ENCODE measurements around the gene SLC37A3.
A peak's percentile ranks its signal among the peaks of the same experiment; 100 is the strongest.
"Not testable (repeated sequence)": the region's sequence is repeated elsewhere in the genome, so short reads cannot be mapped to it uniquely, and the experiment has no call there.

The SLC37A3 gene

DNA sequence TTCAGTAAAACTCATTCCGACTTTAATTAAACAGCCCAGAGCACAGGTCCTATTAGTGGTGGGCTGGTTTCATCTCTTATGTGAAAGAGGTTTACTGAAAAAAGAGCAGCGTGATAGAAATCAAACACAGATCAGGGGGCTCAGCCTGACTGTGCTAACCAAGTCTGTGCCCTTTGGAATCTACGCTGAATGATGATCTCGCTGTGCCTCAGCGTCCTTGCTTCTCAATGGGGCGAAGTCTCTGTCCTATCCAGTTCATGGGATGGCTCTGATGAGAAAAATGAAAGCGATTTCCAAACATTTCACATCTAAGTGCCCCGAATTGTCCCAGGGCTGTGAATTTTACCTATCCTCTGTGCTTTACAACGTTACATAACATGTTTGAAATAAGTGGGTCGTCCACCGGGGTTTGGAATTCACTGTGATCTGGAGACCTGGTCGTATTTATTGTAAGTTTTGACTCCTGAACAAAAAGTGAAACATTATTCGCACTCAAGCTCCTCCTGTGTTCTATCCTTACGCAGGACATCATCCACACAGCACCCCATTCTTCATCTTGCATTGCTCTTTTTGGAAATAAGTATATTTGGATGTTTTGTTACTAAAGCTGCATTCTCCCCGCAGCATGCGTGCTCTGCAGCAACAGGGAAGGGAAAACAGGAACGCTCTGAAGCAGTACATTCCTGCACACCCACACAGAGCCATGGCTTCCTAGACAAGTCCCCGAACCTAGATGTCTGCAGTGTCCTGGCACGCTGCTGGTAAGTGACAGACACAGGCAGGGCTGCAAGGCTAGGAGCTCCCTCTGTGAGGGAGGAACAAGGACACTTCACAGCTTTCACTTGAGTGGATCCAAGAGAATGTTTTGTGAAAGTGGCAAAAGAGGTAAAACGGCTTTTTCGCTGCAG, 83.5 kb downstream of the SLC37A3 start:
- TF ChIP-seq, protein P1, sequence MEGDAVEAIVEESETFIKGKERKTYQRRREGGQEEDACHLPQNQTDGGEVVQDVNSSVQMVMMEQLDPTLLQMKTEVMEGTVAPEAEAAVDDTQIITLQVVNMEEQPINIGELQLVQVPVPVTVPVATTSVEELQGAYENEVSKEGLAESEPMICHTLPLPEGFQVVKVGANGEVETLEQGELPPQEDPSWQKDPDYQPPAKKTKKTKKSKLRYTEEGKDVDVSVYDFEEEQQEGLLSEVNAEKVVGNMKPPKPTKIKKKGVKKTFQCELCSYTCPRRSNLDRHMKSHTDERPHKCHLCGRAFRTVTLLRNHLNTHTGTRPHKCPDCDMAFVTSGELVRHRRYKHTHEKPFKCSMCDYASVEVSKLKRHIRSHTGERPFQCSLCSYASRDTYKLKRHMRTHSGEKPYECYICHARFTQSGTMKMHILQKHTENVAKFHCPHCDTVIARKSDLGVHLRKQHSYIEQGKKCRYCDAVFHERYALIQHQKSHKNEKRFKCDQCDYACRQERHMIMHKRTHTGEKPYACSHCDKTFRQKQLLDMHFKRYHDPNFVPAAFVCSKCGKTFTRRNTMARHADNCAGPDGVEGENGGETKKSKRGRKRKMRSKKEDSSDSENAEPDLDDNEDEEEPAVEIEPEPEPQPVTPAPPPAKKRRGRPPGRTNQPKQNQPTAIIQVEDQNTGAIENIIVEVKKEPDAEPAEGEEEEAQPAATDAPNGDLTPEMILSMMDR (IDR thresholded peaks at IDR 0.05; ENCODE audit: low read length, missing control alignments) = no peak
- H3K4me3 ChIP-seq (replicated peaks; ENCODE audit: low read depth, low read length) = no peak overlapping the region
- no peak for DNase-seq (ENCODE audit: low read depth)

DNA sequence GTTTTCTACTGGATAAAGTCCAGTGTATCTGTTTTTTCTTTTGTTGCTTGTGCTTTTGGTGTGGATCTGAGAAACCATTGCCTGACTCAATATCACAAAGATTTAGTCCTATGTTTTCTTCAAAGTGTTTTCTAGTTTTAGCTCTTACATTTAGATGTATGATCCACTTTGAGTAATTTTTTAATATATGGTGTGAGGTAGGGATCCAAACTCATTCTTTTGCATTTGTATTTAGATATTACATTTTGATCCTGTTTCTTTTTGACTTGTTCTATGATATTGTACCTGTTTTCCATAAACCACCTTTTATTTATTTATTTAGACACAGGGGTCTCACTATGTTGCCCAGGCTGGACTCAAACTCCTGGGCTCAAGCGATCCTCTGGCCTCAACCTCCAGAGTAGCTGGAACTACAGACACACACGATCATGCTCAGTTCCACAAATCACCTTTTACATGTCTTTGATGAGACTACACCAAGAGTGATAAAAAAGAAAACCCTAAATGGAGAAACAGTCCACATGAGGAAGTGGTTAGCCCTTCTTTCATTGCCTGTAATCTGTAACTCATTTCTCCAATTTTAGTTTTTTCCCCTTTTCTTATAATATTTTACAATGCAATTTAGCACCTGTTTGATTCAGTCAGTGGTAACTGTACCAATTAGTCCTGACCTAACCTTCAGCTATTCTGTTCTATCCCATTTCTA, 86.0 kb downstream of the SLC37A3 start:
- TF ChIP-seq, protein P1 (IDR thresholded peaks at IDR 0.05; ENCODE audit: low read length, missing control alignments) = no peak
- no peak overlapping the region for H3K4me3 ChIP-seq (replicated peaks; ENCODE audit: low read depth, low read length)
- DNase-seq (ENCODE audit: low read depth) = no peak

DNA sequence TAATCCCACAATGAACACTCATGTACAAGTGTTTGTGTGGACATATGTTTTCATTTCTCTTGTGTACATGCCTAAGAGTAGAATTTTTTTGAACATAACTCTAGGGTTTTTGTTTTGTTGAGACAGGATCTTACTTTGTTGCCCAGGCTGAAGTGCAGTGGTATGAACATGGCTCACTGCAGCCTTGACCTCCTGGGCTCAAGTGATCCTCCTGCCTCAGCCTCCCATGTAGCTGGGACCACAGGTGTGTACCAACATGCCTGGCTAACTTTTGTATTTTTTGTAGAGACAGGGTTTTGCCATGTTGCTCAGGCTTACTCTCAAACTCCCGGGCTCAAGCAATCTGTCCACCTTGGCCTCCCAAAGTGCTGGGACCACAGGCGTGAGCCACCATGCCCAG, 87.2 kb downstream of the SLC37A3 start:
- DNase-seq (ENCODE audit: low read depth); H3K4me3 ChIP-seq (replicated peaks; ENCODE audit: low read depth, low read length): not testable (repeated sequence)

DNA sequence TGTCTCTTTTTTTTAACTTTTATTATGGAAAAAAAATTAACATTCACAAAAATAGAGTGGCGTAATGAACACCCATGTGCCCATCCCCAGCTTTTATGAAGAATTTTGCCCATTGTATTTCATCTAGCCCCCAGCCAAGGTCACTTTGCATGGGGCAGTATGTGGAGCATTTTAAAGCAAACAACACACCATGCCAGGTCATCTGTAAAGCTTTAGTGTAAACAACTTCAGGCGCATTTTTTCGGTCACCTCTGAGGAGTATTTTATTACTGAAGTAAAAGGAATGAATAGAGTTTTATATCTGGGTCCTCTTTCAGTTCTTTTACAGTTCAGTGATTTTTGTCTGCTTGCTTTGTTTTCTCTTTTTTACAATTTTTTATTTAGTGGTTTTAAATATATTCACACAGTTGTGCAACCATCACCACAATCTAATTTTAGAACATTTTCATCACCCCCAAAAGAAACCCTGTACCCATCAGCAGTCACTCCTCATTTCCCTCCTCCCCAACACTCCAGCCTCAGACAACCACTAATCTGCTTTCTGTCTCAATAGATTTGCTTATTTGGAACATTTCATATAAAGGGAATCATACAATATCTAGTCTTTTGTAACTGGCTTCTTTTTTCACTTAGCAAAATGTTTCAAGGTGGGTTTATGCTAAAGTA, 87.9 kb downstream of the SLC37A3 start:
- no peak for DNase-seq (ENCODE audit: low read depth)
- TF ChIP-seq, protein P1 (IDR thresholded peaks at IDR 0.05; ENCODE audit: low read length, missing control alignments) = no peak
- no peak overlapping the region for H3K4me3 ChIP-seq (replicated peaks; ENCODE audit: low read depth, low read length)

DNA sequence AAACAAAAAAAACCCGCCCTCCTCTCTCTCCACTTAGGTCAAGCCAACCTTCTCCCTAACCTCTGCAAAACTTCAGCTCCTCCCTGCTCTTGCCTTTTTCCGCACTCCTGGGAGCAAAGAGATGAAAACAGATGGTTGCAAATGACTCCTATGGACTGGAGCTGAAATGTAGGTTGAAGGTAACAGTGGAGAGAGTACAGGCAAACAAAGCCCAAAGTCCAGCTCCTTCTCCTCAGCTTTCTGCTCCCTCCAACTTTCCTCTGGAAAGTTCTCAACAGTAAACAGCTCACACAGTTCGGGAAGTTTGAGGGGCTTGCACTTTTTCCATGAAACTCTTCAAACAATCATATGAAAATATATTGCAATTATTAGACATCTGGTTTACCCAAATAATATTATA, 90.3 kb downstream of the SLC37A3 start:
- DNase-seq (ENCODE audit: low read depth) = no peak
- TF ChIP-seq, protein P1 (IDR thresholded peaks at IDR 0.05; ENCODE audit: low read length, missing control alignments) = no peak

DNA sequence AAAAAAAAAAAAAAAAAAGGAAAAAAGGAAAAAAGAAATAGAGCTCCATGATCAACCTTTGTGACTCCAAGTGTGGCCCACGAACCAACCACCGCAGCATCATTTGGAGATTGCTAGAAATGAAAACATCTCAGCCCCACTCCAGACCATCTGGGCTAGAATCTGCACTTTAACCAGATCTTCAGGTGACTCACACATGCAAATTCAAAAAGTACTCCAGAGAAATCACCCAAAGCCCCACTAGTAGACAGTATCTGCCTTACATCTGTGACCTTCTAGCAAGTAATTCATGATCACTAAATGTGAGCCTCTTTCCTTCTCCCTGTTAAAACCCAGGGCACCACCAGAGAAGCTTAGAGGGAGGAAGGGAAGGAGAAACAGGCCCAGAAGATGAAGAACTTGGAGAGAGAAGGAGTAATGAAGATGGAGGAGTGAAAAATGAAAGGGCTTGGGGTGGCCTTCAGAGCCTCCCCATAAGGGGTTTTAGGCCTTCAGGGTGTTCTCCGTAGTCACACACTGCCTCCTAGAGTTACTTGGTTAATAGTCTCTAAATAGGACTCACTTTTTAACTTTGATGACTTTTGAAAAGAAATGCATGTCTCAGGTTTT, 94.0 kb downstream of the SLC37A3 start:
- peak; percentile 37 for DNase-seq (ENCODE audit: low read depth)
- H3K4me3 ChIP-seq (replicated peaks; ENCODE audit: low read depth, low read length) = no peak overlapping the region
- TF ChIP-seq, protein P1 (IDR thresholded peaks at IDR 0.05; ENCODE audit: low read length, missing control alignments) = peak; percentile 14

More for the DNA sequence above, 90.3 kb downstream of the SLC37A3 start:
- H3K4me3 ChIP-seq (replicated peaks; ENCODE audit: low read depth, low read length) = no peak overlapping the region
